GM13976 (cell line): Measurements from ENCODE around the gene ZFHX3.

Experiments
- DNase-seq: peaks from one replicate; pipeline ENCODE4 v3.0.0; 2012; ENCODE audit warnings: low spot score
- CTCF ChIP-seq: IDR thresholded peaks from 2 replicates; pipeline ENCODE4 v1.5.1; 2012; ENCODE audit warnings: borderline replicate concordance, mild to moderate bottlenecking; ENCODE audit not compliant: insufficient read depth; ENCODE audit errors: extremely low read depth, missing control alignments, control extremely low read depth
- in situ Hi-C: fragments of 300-500 bp; cut with MboI; formaldehyde crosslinking; loops from one replicate; pipeline ENCODE4 v1.12.0; 2022; ENCODE audit warnings: low sequenced_read_pairs, mixed read lengths, inconsistent platforms; ENCODE audit not compliant: unreplicated experiment

ZFHX3 gene

GRCh38 chr16:72884037-72884436 lies 163.9 kb downstream of the ZFHX3 start:
- no peak for TF ChIP-seq CTCF
- no peak for DNase-seq
- in situ Hi-C loops = no loop called here

DNA sequence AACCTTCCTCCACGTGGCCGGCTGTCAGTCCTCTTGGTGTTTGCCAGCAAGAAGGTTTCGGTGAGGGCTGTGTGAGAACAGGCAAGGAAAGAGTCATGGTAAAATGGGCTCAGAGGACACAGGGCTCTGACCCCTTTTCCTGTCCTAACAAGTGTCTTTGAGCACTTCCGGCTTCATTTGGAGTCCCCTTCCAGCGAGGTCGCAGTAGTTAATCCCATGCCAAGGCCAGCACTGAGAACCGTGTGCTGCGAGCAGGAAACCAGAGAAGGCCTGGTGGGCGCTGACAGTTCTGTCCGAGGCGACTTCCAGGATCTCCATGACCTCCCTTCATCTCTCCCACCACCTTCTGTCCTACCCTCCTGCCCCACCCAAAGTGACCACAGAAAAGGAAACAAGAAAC lies 168.1 kb downstream of the ZFHX3 start:
- in situ Hi-C loops = no loop called here
- no peak for TF ChIP-seq CTCF
- DNase-seq = no peak

DNA sequence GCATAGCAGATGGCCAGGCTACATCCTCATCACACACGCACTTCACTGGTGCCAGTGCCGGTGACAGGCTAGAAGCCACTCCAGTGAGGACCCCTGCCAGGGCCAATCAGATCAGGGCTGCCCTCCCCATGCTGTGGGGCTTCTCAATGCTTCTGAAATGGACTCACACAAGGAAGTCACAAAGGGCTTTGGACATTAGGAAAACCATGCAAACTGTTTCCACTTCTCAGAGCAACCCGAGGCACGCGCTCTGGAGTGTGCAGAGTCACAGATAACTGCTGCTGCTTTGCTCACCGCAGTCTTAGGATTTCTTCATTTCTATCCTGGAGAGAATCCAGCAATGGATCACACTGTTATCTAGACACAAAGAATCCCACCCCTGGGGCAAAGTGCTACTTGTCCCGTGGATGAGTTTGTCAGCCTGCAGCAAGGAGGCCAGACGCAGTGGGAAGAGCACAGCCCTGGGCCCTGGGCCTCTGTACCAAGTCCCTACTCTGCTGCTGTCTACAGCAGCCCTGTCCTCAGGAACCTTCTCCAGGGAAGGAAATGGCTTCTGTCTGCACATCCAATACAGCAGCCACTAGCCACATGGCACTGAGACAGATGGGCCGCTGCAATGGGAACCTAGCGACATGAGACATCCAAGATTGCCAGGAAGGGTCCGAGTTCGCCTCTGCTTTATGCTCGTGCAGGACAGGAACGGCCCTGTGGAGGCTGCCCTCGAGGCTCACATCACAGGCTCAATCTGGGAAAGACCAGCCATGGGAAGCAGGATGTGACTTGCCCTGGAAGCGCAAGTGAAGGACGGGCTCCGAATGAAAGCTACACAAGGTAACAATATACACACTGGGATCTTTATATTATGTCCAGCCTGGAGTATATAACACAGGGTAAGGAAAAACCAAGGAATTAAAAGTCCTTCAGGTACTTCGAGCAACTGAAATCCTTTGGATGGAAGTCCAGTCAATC lies 169.3 kb downstream of the ZFHX3 start:
- no peak for TF ChIP-seq CTCF
- in situ Hi-C loops = no loop called here
- DNase-seq = no peak

- in situ Hi-C loops = no loop called here
- TF ChIP-seq CTCF = no peak
- DNase-seq = no peak
Measured at GRCh38 chr16:72877374-72878028, 170.4 kb downstream of the ZFHX3 start.

DNA sequence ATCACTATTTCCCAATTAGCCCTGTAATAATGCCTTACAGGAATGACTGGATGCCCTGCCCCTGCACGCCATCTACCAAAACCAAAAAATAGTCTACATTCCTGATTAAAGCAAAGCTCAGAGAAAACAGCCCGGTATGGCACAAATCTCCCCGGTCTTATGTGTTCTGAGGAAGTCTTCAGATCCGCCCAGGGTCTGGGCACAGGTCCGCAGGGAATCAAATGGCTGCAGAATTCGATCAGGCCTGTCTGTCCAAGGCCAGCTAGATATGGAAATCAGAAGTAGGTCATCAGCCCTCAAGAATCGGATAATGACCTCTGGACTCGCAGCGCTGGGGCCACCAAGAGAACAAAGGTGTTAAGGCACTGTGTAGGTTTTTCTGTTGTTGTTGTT lies 171.0 kb downstream of the ZFHX3 start:
- no peak for TF ChIP-seq CTCF
- in situ Hi-C loops = no loop called here
- no peak for DNase-seq

GRCh38 chr16:72876221-72876620 lies 171.7 kb downstream of the ZFHX3 start:
- no peak for TF ChIP-seq CTCF
- DNase-seq = peak; percentile 54
- in situ Hi-C loops = no loop called here
